Effector memory CD8-positive, alpha-beta T cell (primary cell): ENCODE data around the gene WWC1.
A peak's percentile ranks its signal among the peaks of the same experiment; 100 is the strongest.

Experiments
- ATAC-seq: fragments of 150-1000 bp; cut with Tn5 transposase; replicated peaks from 2 replicates; pipeline ENCODE4 v1.10.0; 2021; ENCODE audit warnings: mild to moderate bottlenecking, moderate library complexity
- DNase-seq, 3 experiments: peaks; one replicate each; pipeline ENCODE4 v3.0.0; 2021
- H3K27ac Mint-ChIP-seq, 2 donors: one replicate each; pipeline ENCODE4 v1.8.0; 2022; ENCODE audit warnings: mild to moderate bottlenecking in 2 of 2, mixed read lengths in 2 of 2, moderate library complexity in 2 of 2
- H3K27me3 Mint-ChIP-seq, 2 donors: one replicate each; pipeline ENCODE4 v1.8.0; 2022; ENCODE audit warnings: mixed read lengths in 2 of 2
- H3K36me3 Mint-ChIP-seq: one replicate; pipeline ENCODE4 v1.8.0; 2022; ENCODE audit warnings: mild to moderate bottlenecking, moderate library complexity, mixed read lengths; ENCODE audit not compliant: insufficient read depth
- H3K4me1 Mint-ChIP-seq, 2 donors: one replicate each; pipeline ENCODE4 v1.8.0; 2022; ENCODE audit warnings: low read depth in 2 of 2, mixed read lengths in 2 of 2
- H3K4me3 Mint-ChIP-seq, 2 donors: one replicate each; pipeline ENCODE4 v1.8.0; 2022; ENCODE audit warnings: mild to moderate bottlenecking in 2 of 2, mixed read lengths in 2 of 2, moderate library complexity in 2 of 2
- H3K9me3 Mint-ChIP-seq, 2 donors: one replicate each; pipeline ENCODE4 v1.8.0; 2022; ENCODE audit warnings: mixed read lengths in 2 of 2
- total RNA-seq, 9 experiments: gene quantifications; one replicate each; lab custom pipeline; 2026; lab: John Stamatoyannopoulos, UW

The WWC1 gene
- total RNA-seq, result 0 to 5.5 (median 1.1) reads per million in 9 experiments

GRCh38 chr5:168291342-168291963 is at the start of gene WWC1:
TSS of gene WWC1 (plus strand) at chr5:168291645. CDS start at chr5:168292153, 508 bp downstream.
- H3K27ac Mint-ChIP-seq, result no peak within 1 kb of the TSS
- H3K4me1 Mint-ChIP-seq, result peaks cover 0 to 5% of the 10 kb centered on the region in 2 donors
- no peaks in the 10 kb centered on the region for H3K36me3 Mint-ChIP-seq
- H3K9me3 Mint-ChIP-seq, result no peaks in the 10 kb centered on the region
- DNase-seq (peak; percentile 12 to 25 (median 23)), ATAC-seq (peak; percentile 85)
- peaks cover 56 to 75% of the 10 kb centered on the region in 2 donors for H3K27me3 Mint-ChIP-seq
- peak within 1 kb of the TSS; percentile 62 to 71 for H3K4me3 Mint-ChIP-seq

- no peak for DNase-seq
- Mint-ChIP-seq H3K27ac (no peak overlapping the region), H3K36me3 (no peaks in the 10 kb centered on the region), H3K9me3 (peaks cover 0 to 7% of the 10 kb centered on the region in 2 donors), H3K4me3 (no peak overlapping the region), H3K27me3 (peaks cover 4 to 14% of the 10 kb centered on the region in 2 donors), H3K4me1 (no peaks in the 10 kb centered on the region)
- no peak for ATAC-seq
Observed at GRCh38 chr5:168244838-168245559, 46.4 kb upstream of the WWC1 start.

- H3K9me3 Mint-ChIP-seq, result peaks cover 0 to 8% of the 10 kb centered on the region in 2 donors
- H3K4me1 Mint-ChIP-seq, result no peaks in the 10 kb centered on the region
- no peak overlapping the region for H3K27ac Mint-ChIP-seq
- H3K27me3 Mint-ChIP-seq, result peaks cover 4 to 14% of the 10 kb centered on the region in 2 donors
- ATAC-seq, result no peak
- H3K36me3 Mint-ChIP-seq, result no peaks in the 10 kb centered on the region
- no peak for DNase-seq
- no peak overlapping the region for H3K4me3 Mint-ChIP-seq
Observed at GRCh38 chr5:168249923-168250322, 41.5 kb upstream of the WWC1 start.

- DNase-seq, result no peak
- no peak overlapping the region for H3K4me3 Mint-ChIP-seq
- no peak for ATAC-seq
- no peak overlapping the region for H3K27ac Mint-ChIP-seq
- peaks cover 4 to 14% of the 10 kb centered on the region in 2 donors for H3K27me3 Mint-ChIP-seq
- peaks cover 0 to 8% of the 10 kb centered on the region in 2 donors for H3K9me3 Mint-ChIP-seq
- no peaks in the 10 kb centered on the region for H3K36me3 Mint-ChIP-seq
- no peaks in the 10 kb centered on the region for H3K4me1 Mint-ChIP-seq
Observed at GRCh38 chr5:168251259-168251658, 40.2 kb upstream of the WWC1 start.

GRCh38 chr5:168254013-168254693 is 37.3 kb upstream of the WWC1 start:
- H3K36me3 Mint-ChIP-seq, result no peaks in the 10 kb centered on the region
- peaks cover 0 to 8% of the 10 kb centered on the region in 2 donors for H3K9me3 Mint-ChIP-seq
- ATAC-seq, result no peak
- no peaks in the 10 kb centered on the region for H3K4me1 Mint-ChIP-seq
- no peak overlapping the region for H3K4me3 Mint-ChIP-seq
- no peak for DNase-seq
- H3K27ac Mint-ChIP-seq, result no peak overlapping the region
- H3K27me3 Mint-ChIP-seq, result peaks cover 4 to 6% of the 10 kb centered on the region in 2 donors

- Mint-ChIP-seq H3K4me3 (no peak overlapping the region), H3K36me3 (no peaks in the 10 kb centered on the region), H3K27ac (no peak overlapping the region), H3K4me1 (no peaks in the 10 kb centered on the region), H3K27me3 (peaks cover 8 to 20% of the 10 kb centered on the region in 2 donors), H3K9me3 (no peaks in the 10 kb centered on the region)
- ATAC-seq (no peak), DNase-seq (no peak)
Observed at GRCh38 chr5:168260353-168261226, 30.9 kb upstream of the WWC1 start.

- Mint-ChIP-seq H3K36me3 (no peaks in the 10 kb centered on the region), H3K9me3 (no peaks in the 10 kb centered on the region), H3K4me1 (no peaks in the 10 kb centered on the region), H3K27ac (no peak overlapping the region), H3K27me3 (peaks cover 8 to 24% of the 10 kb centered on the region in 2 donors), H3K4me3 (no peak overlapping the region)
- no peak for ATAC-seq
- no peak for DNase-seq
Observed at GRCh38 chr5:168261227-168261571, 30.2 kb upstream of the WWC1 start.

GRCh38 chr5:168262042-168262743 is 29.3 kb upstream of the WWC1 start:
- no peak for DNase-seq

GRCh38 chr5:168263121-168263520 is 28.3 kb upstream of the WWC1 start:
- H3K9me3 Mint-ChIP-seq, result no peaks in the 10 kb centered on the region
- no peak overlapping the region for H3K27ac Mint-ChIP-seq
- DNase-seq (no peak), ATAC-seq (no peak)
- H3K36me3 Mint-ChIP-seq, result no peaks in the 10 kb centered on the region
- no peaks in the 10 kb centered on the region for H3K4me1 Mint-ChIP-seq
- H3K4me3 Mint-ChIP-seq, result no peak overlapping the region
- peaks cover 4 to 20% of the 10 kb centered on the region in 2 donors for H3K27me3 Mint-ChIP-seq

More at GRCh38 chr5:168262042-168262743, 29.3 kb upstream of the WWC1 start:
- ATAC-seq, result no peak
- no peaks in the 10 kb centered on the region for H3K36me3 Mint-ChIP-seq
- peaks cover 4 to 24% of the 10 kb centered on the region in 2 donors for H3K27me3 Mint-ChIP-seq
- no peak overlapping the region for H3K4me3 Mint-ChIP-seq
- no peaks in the 10 kb centered on the region for H3K4me1 Mint-ChIP-seq
- H3K9me3 Mint-ChIP-seq, result no peaks in the 10 kb centered on the region
- no peak overlapping the region for H3K27ac Mint-ChIP-seq

- no peak overlapping the region for H3K27ac Mint-ChIP-seq
- ATAC-seq, result no peak
- no peaks in the 10 kb centered on the region for H3K9me3 Mint-ChIP-seq
- H3K4me1 Mint-ChIP-seq, result peaks cover 0 to 8% of the 10 kb centered on the region in 2 donors
- DNase-seq, result no peak
- no peak overlapping the region for H3K4me3 Mint-ChIP-seq
- H3K36me3 Mint-ChIP-seq, result no peaks in the 10 kb centered on the region
- peaks cover 4 to 42% of the 10 kb centered on the region in 2 donors for H3K27me3 Mint-ChIP-seq
Observed at GRCh38 chr5:168266016-168266415, 25.4 kb upstream of the WWC1 start.

GRCh38 chr5:168268949-168269936 is 22.2 kb upstream of the WWC1 start:
- ATAC-seq, result peak; percentile 59
- Mint-ChIP-seq H3K27me3 (peaks cover 0 to 56% of the 10 kb centered on the region in 2 donors), H3K9me3 (no peaks in the 10 kb centered on the region), H3K4me3 (peak overlapping the region; percentile 16 to 22), H3K4me1 (peaks cover 0 to 8% of the 10 kb centered on the region in 2 donors), H3K27ac (no peak overlapping the region), H3K36me3 (no peaks in the 10 kb centered on the region)
- peak; percentile 29 to 39 (median 30) for DNase-seq

GRCh38 chr5:168269937-168270330 is 21.5 kb upstream of the WWC1 start:
- no peaks in the 10 kb centered on the region for H3K36me3 Mint-ChIP-seq
- no peak for ATAC-seq
- H3K27me3 Mint-ChIP-seq, result peaks cover 0 to 56% of the 10 kb centered on the region in 2 donors

More at GRCh38 chr5:168269937-168270330, 21.5 kb upstream of the WWC1 start:
- Mint-ChIP-seq H3K4me1 (peaks cover 0 to 8% of the 10 kb centered on the region in 2 donors), H3K27ac (no peak overlapping the region), H3K9me3 (no peaks in the 10 kb centered on the region), H3K4me3 (no peak overlapping the region)
- no peak for DNase-seq
